HK-2 (cell line): ENCODE data around the gene CABLES1.
"Not testable (repeated sequence)": the region's sequence is repeated elsewhere in the genome, so short reads cannot be mapped to it uniquely, and the experiment has no call there.

ENCODE experiments used
- DNase-seq: peaks from one replicate; pipeline ENCODE4 v3.0.0-alpha.2; 2018; ENCODE audit not compliant: unreplicated experiment

Gene CABLES1

GRCh38 chr18:23142251-23142929, 7.1 kb downstream of the CABLES1 start:
- DNase-seq, result no peak

- no peak for DNase-seq
Measured at GRCh38 chr18:23143016-23143814, 7.9 kb downstream of the CABLES1 start.

- no peak for DNase-seq
Measured at GRCh38 chr18:23143815-23144261, 8.6 kb downstream of the CABLES1 start.

DNA sequence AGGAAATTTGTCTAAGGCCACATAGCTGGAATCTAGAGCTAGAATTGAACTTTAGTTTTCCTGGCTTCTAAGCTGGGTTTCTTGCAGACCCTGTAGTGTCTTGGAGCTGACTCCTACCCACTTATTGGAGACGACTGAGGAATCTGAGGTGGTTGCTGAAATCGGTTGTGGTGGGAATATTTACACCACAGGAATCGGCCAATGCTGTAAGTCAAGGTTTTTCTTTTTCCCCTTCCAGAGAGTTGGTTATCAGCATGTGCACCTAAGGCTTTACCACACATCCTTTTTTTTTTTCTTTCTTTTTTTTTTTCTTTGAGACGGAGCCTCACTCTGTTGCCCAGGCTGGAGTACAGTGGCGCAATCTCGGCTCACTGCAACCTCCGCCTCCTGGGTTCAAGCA, 9.4 kb downstream of the CABLES1 start:
- no peak for DNase-seq

- DNase-seq, result no peak
Measured at GRCh38 chr18:23145621-23146020, 10.3 kb downstream of the CABLES1 start.

GRCh38 chr18:23146861-23147469, 11.7 kb downstream of the CABLES1 start:
- DNase-seq, result no peak

GRCh38 chr18:23148382-23148781, 13.1 kb downstream of the CABLES1 start:
- DNase-seq, result no peak

DNA sequence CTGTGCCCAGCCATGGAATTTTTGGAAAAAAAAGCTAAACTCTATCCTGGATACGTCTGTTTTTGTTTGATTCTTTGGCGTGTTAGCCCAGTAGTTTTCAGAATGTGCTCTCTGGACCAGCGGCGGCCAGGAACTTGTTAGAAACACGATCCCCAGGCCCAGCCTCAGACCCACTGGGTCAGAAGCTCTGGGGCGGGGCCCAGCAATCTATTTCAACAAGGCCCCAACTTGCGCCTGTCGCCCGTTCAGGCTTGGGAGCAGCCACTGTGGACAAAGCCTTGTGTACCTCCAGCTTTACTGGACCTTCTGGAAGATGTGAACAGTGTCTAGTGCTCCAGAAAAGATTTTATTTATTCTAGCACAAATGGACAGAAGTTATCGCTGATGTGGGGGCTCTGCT, 14.3 kb downstream of the CABLES1 start:
- DNase-seq, result no peak

GRCh38 chr18:23151414-23152099, 16.3 kb downstream of the CABLES1 start:
- no peak for DNase-seq

- DNase-seq, result no peak
Measured at GRCh38 chr18:23154030-23154429, 18.7 kb downstream of the CABLES1 start.

DNA sequence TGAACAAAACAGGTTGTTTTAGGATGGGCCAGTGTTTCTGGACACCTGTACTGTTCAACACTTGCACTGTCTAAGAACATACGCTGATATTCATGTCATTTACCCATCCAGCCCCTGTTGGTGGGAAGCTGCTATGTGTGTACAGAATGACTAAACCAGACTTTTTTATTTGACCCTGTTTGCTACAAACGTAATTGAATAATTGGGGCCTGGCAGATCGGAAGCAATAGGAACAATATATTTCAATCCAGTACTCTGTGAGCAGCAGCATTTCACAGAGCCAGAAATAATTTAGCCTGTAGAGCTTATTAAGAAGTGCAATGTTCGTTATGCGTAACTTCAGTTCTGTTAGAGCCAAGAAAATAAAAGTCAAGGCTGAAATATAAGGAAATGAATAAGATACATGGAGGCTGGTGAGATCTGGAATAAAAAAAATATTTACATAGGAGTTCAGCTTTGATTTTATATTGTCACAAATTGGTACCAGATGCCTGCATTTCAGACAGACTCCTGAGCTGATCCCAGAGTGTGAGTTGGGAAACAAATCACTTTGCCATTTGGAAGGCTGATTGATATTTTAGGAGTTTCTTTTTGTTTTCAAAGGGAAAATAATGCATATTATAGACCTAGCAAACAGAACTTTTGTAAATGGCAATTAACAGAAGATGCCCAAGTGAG, 19.7 kb downstream of the CABLES1 start:
- DNase-seq, result no peak

DNA sequence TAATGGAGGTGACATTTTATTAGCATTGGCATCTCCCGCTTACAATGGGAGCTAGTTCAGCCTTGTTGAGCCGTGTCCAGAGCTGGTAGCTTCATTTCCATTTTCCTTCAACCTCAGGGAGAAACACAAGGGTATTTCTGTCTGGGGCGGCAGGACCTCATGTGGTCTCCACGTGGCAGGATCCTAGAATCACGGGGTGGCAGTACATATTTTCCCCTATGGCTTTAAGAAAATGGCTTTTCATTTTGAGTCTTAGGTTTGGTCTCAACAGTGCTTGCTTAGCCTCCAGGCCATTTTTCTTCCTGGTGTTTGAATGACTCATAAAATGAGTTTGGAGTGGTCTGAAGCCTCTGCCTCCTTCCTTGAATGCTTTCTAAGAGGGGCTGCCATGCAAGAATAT, 20.3 kb downstream of the CABLES1 start:
- DNase-seq, result no peak

- no peak for DNase-seq
Measured at GRCh38 chr18:23156134-23156533, 20.8 kb downstream of the CABLES1 start.

GRCh38 chr18:23158058-23158457, 22.8 kb downstream of the CABLES1 start:
- DNase-seq, result no peak

GRCh38 chr18:23158884-23159283, 23.6 kb downstream of the CABLES1 start:
- DNase-seq, result not testable (repeated sequence)

- DNase-seq, result no peak
Measured at GRCh38 chr18:23159344-23159743, 24.1 kb downstream of the CABLES1 start.

GRCh38 chr18:23162473-23162872, 27.2 kb downstream of the CABLES1 start:
- DNase-seq, result no peak

- DNase-seq, result no peak
Measured at GRCh38 chr18:23163786-23164533, 28.7 kb downstream of the CABLES1 start.

DNA sequence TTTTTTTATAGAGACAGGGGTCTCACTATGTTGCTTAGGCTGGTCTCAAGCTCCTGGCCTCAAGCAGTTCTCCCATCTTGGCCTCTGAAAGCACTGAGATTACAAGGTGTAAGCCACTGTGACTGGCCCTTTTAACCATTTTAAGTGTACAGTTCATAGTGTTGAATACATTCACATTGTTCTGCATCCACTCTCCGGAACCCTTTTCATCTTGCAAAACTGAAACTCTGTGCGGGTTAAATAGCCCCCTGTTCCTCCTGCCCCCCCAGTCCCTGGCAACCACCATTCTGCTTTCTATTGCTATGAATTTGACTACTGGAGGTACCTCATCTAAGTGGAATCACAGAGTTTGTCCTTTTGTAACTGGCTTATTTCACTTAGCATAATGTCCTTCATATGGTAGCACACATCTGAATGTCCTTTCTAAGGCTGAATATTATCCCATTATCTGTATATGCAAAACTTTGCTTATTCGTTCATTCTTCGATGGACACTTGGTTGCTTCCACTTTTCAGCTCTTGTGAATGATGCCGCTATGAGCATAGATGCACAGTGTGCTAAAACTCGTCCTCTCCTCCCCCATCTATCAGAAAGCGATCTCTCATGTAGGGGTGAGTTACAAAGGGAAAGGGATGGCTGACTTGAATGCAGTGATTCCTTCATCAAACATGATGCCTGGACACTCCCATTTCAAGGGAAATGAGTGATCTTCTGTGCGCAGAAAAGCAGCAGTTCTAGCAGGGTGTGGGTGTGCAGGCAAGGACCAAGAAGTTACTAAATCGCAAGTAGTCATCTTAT, 30.2 kb downstream of the CABLES1 start:
- no peak for DNase-seq

GRCh38 chr18:23166891-23167541, 31.7 kb downstream of the CABLES1 start:
- DNase-seq, result no peak
